GM13977 (cell line): ENCODE results near the gene SLC22A23.

Experiments
- DNase-seq: peaks from one replicate; pipeline ENCODE4 v3.0.0; 2012; ENCODE audit warnings: low spot score
- CTCF ChIP-seq: IDR thresholded peaks from 2 replicates; pipeline ENCODE4 v1.5.1; 2012; ENCODE audit warnings: mild to moderate bottlenecking, control low read depth; ENCODE audit not compliant: insufficient read depth; ENCODE audit errors: extremely low read depth, missing control alignments
- in situ Hi-C: fragments of 300-500 bp; cut with MboI; formaldehyde crosslinking; loops from one replicate; pipeline ENCODE4 v1.12.0; 2022; ENCODE audit warnings: low sequenced_read_pairs, low pct_unique_long_range_greater_than_20kb, mixed read lengths, inconsistent platforms; ENCODE audit not compliant: unreplicated experiment

Gene SLC22A23

GRCh38 chr6:3418496-3419060 is 38.3 kb downstream of the SLC22A23 start:
- in situ Hi-C loops = no loop called here
- no peak for DNase-seq
- TF ChIP-seq CTCF = no peak

DNA sequence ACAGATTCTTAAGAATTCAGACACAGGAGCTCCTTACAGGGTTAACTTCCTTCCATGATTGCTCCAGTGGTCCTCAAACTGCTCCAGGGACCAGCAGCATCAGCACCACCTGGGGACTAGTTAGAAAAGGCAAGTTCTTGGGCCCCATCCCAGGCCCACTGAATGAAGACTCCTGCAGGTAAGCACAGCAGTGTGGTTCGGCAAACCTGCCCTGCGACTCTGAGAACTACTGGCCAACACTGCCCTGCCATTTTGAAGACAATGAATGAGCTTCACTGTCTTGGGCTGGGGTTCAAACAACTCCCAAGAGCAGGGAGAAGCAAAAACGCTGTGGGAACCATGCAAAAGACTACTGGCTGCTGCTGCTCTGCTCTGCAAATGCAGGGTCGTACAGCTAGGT is 39.4 kb downstream of the SLC22A23 start:
- no peak for TF ChIP-seq CTCF
- in situ Hi-C loops = no loop called here
- DNase-seq = no peak

- no peak for TF ChIP-seq CTCF
- DNase-seq = no peak
- in situ Hi-C loops = no loop called here
Observed at GRCh38 chr6:3415490-3415889, 41.4 kb downstream of the SLC22A23 start.

GRCh38 chr6:3415082-3415453 is 41.8 kb downstream of the SLC22A23 start:
- DNase-seq = no peak
- TF ChIP-seq CTCF = no peak
- in situ Hi-C loops = no loop called here

DNA sequence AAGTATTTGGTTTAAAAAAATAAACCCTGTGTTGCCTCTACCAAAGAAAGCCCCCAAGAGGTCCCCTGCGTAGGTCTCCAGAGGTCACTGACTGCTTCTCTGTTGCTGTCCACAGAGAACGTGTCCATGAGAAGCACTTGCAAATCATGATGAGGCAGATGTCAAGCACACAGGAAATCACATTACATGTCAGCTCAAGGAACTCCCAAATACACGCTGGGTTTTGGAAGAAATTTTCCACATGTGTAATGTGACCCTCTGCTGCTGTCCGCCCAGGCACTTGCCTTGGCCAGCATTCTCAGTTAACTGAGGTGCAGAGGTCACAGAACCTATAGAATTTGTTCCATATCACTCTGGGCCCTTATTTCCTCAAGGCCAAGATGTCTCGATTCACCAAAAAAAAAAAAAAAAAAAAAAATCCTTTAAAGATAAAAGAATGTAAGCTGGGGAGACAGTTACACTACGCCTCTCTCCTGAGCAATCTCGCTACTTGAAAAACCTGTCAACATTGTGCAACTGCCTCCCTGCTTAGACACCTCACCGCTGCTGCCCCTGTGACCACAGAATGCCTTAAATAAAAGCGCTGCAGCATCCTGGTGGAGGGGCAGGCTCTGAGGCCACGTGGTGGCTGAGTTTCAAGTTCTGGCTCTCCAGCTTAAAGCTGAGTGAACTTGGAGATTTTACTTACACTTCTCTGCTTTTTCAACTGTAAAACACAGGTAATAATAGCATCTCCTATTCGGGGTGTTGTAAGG is 42.3 kb downstream of the SLC22A23 start:
- TF ChIP-seq CTCF = no peak
- in situ Hi-C loops = no loop called here
- DNase-seq = peak; percentile 31

DNA sequence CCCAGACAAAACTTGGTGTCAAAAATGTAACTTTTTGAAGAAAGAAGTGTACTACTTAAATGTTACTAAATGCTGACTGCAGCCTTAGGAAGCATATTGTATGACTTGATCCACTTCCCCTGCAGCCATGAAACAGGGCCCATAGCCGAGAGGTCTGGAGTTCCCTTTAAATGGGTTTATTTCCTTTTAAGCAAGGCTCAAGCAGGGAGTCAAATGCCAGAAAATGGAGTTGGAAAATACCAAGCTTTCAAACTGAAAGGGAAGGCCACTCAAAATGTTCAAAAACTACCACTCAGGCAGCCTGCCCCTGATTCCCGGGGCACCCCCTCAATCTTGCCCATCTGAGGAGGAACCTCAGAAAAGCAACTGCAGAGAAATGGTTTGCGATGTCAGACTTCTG is 43.3 kb downstream of the SLC22A23 start:
- no peak for DNase-seq
- in situ Hi-C loops = no loop called here
- TF ChIP-seq CTCF = no peak
